ENCODE results near the gene PPP1R1A.

The PPP1R1A gene

DNA sequence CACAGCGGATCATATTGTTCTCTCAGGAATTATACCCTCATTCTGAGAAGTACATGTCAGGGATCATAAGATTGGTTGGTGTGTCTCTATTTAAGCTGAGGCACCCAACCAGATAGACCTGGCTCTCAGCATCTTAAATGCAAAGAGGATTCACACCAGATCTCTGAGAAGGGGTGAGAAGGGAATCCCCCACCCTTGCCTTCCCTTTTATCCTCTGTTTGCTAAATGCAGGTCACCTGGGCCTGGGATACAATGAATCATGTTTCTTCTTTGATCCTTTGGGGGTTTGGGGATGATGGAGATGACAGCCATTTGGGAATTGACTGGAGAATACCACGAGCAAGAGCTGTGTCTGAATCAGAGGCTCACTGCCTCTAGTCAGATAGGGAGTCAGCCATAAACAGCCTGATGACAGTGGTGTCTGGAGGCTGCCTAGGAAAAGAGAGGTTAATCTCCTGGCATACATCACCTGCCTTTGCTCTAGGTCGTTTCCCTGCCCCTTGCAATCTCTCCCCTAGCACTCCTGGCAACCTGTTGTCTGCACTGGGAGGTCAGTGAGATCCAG is 50.2 kb downstream of the PPP1R1A start:
- no peak overlapping the region for H3K27ac ChIP-seq (ENCODE audit: poor library complexity, severe bottlenecking)
- H3K4me1 ChIP-seq (ENCODE audit: insufficient read depth, poor library complexity, severe bottlenecking), result no peaks in the 10 kb centered on the region
- H3K36me3 ChIP-seq (ENCODE audit: low read depth), result no peaks in the 10 kb centered on the region
- TF ChIP-seq, protein P1, sequence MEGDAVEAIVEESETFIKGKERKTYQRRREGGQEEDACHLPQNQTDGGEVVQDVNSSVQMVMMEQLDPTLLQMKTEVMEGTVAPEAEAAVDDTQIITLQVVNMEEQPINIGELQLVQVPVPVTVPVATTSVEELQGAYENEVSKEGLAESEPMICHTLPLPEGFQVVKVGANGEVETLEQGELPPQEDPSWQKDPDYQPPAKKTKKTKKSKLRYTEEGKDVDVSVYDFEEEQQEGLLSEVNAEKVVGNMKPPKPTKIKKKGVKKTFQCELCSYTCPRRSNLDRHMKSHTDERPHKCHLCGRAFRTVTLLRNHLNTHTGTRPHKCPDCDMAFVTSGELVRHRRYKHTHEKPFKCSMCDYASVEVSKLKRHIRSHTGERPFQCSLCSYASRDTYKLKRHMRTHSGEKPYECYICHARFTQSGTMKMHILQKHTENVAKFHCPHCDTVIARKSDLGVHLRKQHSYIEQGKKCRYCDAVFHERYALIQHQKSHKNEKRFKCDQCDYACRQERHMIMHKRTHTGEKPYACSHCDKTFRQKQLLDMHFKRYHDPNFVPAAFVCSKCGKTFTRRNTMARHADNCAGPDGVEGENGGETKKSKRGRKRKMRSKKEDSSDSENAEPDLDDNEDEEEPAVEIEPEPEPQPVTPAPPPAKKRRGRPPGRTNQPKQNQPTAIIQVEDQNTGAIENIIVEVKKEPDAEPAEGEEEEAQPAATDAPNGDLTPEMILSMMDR (IDR thresholded peaks at IDR 0.05; ENCODE audit: poor library complexity, severe bottlenecking), result no peak
- H3K27me3 ChIP-seq (ENCODE audit: insufficient read depth, poor library complexity, severe bottlenecking), result peaks cover 14% of the 10 kb centered on the region
- DNase-seq (ENCODE audit: low spot score), result no peak
- ATAC-seq (ENCODE audit: low read depth), result no peak
- H3K9me3 ChIP-seq (ENCODE audit: severe bottlenecking), result no peaks in the 10 kb centered on the region
- no peak overlapping the region for H3K4me3 ChIP-seq (ENCODE audit: severe bottlenecking)

GRCh38 chr12:54535474-54535873 is 53.0 kb downstream of the PPP1R1A start:
- no peaks in the 10 kb centered on the region for H3K36me3 ChIP-seq (ENCODE audit: low read depth)
- no peak overlapping the region for H3K4me3 ChIP-seq (ENCODE audit: severe bottlenecking)
- DNase-seq (ENCODE audit: low spot score) (no peak), ATAC-seq (ENCODE audit: low read depth) (no peak)
- no peaks in the 10 kb centered on the region for H3K27me3 ChIP-seq (ENCODE audit: insufficient read depth, poor library complexity, severe bottlenecking)
- no peaks in the 10 kb centered on the region for H3K4me1 ChIP-seq (ENCODE audit: insufficient read depth, poor library complexity, severe bottlenecking)
- no peak overlapping the region for H3K27ac ChIP-seq (ENCODE audit: poor library complexity, severe bottlenecking)
- no peaks in the 10 kb centered on the region for H3K9me3 ChIP-seq (ENCODE audit: severe bottlenecking)
- TF ChIP-seq, protein P1 (IDR thresholded peaks at IDR 0.05; ENCODE audit: poor library complexity, severe bottlenecking), result no peak

GRCh38 chr12:54529581-54529980 is 58.9 kb downstream of the PPP1R1A start:
- TF ChIP-seq, protein P1 (IDR thresholded peaks at IDR 0.05; ENCODE audit: poor library complexity, severe bottlenecking), result no peak
- no peak for DNase-seq (ENCODE audit: low spot score)
- Histone ChIP-seq H3K27me3 (ENCODE audit: insufficient read depth, poor library complexity, severe bottlenecking) (peaks cover 13% of the 10 kb centered on the region), H3K9me3 (ENCODE audit: severe bottlenecking) (no peaks in the 10 kb centered on the region), H3K4me3 (ENCODE audit: severe bottlenecking) (no peak overlapping the region), H3K27ac (ENCODE audit: poor library complexity, severe bottlenecking) (no peak overlapping the region), H3K4me1 (ENCODE audit: insufficient read depth, poor library complexity, severe bottlenecking) (no peaks in the 10 kb centered on the region), H3K36me3 (ENCODE audit: low read depth) (no peaks in the 10 kb centered on the region)
- no peak for ATAC-seq (ENCODE audit: low read depth)

All from RWPE2 (cell line).